HepG2 (cell line): Measurements from ENCODE around the gene AMBRA1. TPM values are rescaled to one million over a fixed set of nuclear protein-coding genes. Genes with fewer than 3 reads are reported as not detected.

ENCODE experiments used
- ASH2L ChIP-seq: fragments of 300-600, 200-600 bp; sonication (generic); IDR thresholded peaks from 2 replicates; pipeline ENCODE4 v1.7.0; 2017; ENCODE audit warnings: low read depth, mild to moderate bottlenecking, moderate library complexity, mixed read lengths, low read length; ENCODE audit not compliant: insufficient read length
- ATF7 ChIP-seq, 2 experiments: fragments of 450-650 bp in 1 of 2; sonication (generic) in 1 of 2; formaldehyde crosslinking in 1 of 2; IDR thresholded peaks; 2 replicates each; pipeline versions ENCODE4 v1.4.0 to v1.6.1; 2016 to 2020; ENCODE audit warnings: antibody characterized with exemption in 1 of 2, mild to moderate bottlenecking in 1 of 2, missing genetic modification reagents in 1 of 2
- BORCS8-MEF2B ChIP-seq: sonication (generic); formaldehyde crosslinking; IDR thresholded peaks from 2 replicates; pipeline ENCODE4 v1.8.0; 2022; ENCODE audit warnings: mild to moderate bottlenecking, missing genetic modification reagents
- HHEX ChIP-seq: IDR thresholded peaks from 2 replicates; pipeline ENCODE4 v1.6.1; 2016; ENCODE audit warnings: control low read depth
- HNRNPL ChIP-seq: fragments of 200-400 bp; formaldehyde crosslinking; IDR thresholded peaks from 2 replicates; pipeline ENCODE4 v1.6.1; 2017; ENCODE audit warnings: mild to moderate bottlenecking, low read depth, low read length
- KDM2A ChIP-seq: sonication (generic); formaldehyde crosslinking; IDR thresholded peaks from 2 replicates; pipeline ENCODE4 v1.4.0; 2020; ENCODE audit warnings: low read depth, missing genetic modification reagents, borderline replicate concordance
- KDM5B ChIP-seq: sonication (generic); formaldehyde crosslinking; IDR thresholded peaks from 2 replicates; pipeline ENCODE4 v1.4.0; 2020; ENCODE audit warnings: missing genetic modification reagents, mild to moderate bottlenecking, borderline replicate concordance
- KLF12 ChIP-seq: sonication (generic); formaldehyde crosslinking; IDR thresholded peaks from 2 replicates; pipeline ENCODE4 v1.4.0; 2020; ENCODE audit warnings: missing genetic modification reagents, borderline replicate concordance
- MATR3 ChIP-seq: sonication (generic); formaldehyde crosslinking; IDR thresholded peaks from 2 replicates; pipeline ENCODE4 v1.4.0; 2020; ENCODE audit warnings: missing genetic modification reagents
- MAX ChIP-seq: IDR thresholded peaks from 2 replicates; pipeline ENCODE4 v1.6.1; 2012; ENCODE audit warnings: inconsistent platforms
- NFKB2 ChIP-seq: sonication (generic); formaldehyde crosslinking; IDR thresholded peaks from 2 replicates; pipeline ENCODE4 v1.4.0; 2020; ENCODE audit warnings: missing genetic modification reagents, borderline replicate concordance
- ZFP90 ChIP-seq: sonication (generic); formaldehyde crosslinking; IDR thresholded peaks from 2 replicates; pipeline ENCODE4 v1.8.0; 2022; ENCODE audit warnings: missing genetic modification reagents, mild to moderate bottlenecking, inconsistent platforms, borderline replicate concordance
- ZFX ChIP-seq: sonication (generic); formaldehyde crosslinking; IDR thresholded peaks from 2 replicates; pipeline ENCODE4 v1.4.0; 2020; ENCODE audit warnings: mild to moderate bottlenecking, low read depth, missing genetic modification reagents, moderate library complexity
- ZIK1 ChIP-seq: sonication (generic); formaldehyde crosslinking; IDR thresholded peaks from 2 replicates; pipeline ENCODE4 v1.5.0; 2020; ENCODE audit warnings: mild to moderate bottlenecking, low read depth, missing genetic modification reagents, borderline replicate concordance
- ZNF180 ChIP-seq: sonication (generic); formaldehyde crosslinking; IDR thresholded peaks from 2 replicates; pipeline ENCODE4 v1.4.0; 2020; ENCODE audit warnings: low read depth, missing genetic modification reagents, borderline replicate concordance
- ZNF530 ChIP-seq: sonication (generic); formaldehyde crosslinking; IDR thresholded peaks from 2 replicates; pipeline ENCODE4 v1.5.0; 2020; ENCODE audit warnings: low read depth, mild to moderate bottlenecking, missing genetic modification reagents
- ZNF543 ChIP-seq: sonication (generic); formaldehyde crosslinking; IDR thresholded peaks from 2 replicates; pipeline ENCODE4 v1.4.0; 2020; ENCODE audit warnings: mild to moderate bottlenecking, missing genetic modification reagents
- ZNF660 ChIP-seq: sonication (generic); formaldehyde crosslinking; IDR thresholded peaks from 2 replicates; pipeline ENCODE4 v1.5.1; 2020; ENCODE audit warnings: mild to moderate bottlenecking, low read depth, missing genetic modification reagents, borderline replicate concordance
- polyA plus RNA-seq, 8 experiments: library from polyadenylated mRNA; depleted of rRNA in 3 of 8; stranded (reverse) in 7 of 8; unstranded in 1 of 8; fragments of >200 nt; fragmentation: Illumina TruSeq in 4 of 8; extraction: Trizol in 4 of 8; gene quantifications; 2 replicates each; pipeline versions ENCODE4 v1.2.1 to v1.2.3, GENCODE V29; 2011 to 2016; ENCODE audit warnings: low read depth in 4 of 8, missing spikeins in 1 of 8, mixed read lengths in 1 of 8; ENCODE audit not compliant: insufficient read depth in 1 of 8
- total RNA-seq, 5 experiments: library from RNA; depleted of rRNA; stranded (reverse); fragments of >200 nt; fragmentation: Illumina TruSeq; extraction: Trizol; gene quantifications; 2 replicates each; pipeline ENCODE4 v1.2.3, GENCODE V29; 2016; ENCODE audit warnings: low read depth in 1 of 5
- TF ChIP-seq, protein P1 (sequence below): sonication (generic); formaldehyde crosslinking; conservative IDR thresholded peaks from 2 replicates; pipeline ENCODE4 v1.4.0; 2020; ENCODE audit warnings: mild to moderate bottlenecking, missing genetic modification reagents, moderate library complexity
- TF ChIP-seq, protein P2 (sequence below): sonication (generic); formaldehyde crosslinking; IDR thresholded peaks from 2 replicates; pipeline ENCODE4 v1.4.0; 2020; ENCODE audit warnings: missing genetic modification reagents, borderline replicate concordance

The AMBRA1 gene
- total and polyA plus RNA-seq, 2 of the 13 experiments (the other 11 are each of a cell fraction or from before 2014, with no cell fraction given), result 15.7 to 26.0 TPM

- TF ChIP-seq KDM2A (0 out of 2 replicates have a peak, but pooled peaks have one; percentile 47), ZNF530 (CRISPR knock-in tag) (no peak), KDM5B (peak; percentile 48; the same call in 1 of the 2 replicates), HHEX (no peak), NFKB2 (CRISPR knock-in tag) (peak; percentile 67; the same call in 1 of the 2 replicates), ATF7 (IDR thresholded peaks at IDR 0.05) (no peak), ATF7 (CRISPR knock-in tag; IDR thresholded peaks at IDR 0.05) (no peak), MAX (peak; percentile 51), MATR3 (CRISPR knock-in tag) (no peak), HNRNPL (0 out of 2 replicates have a peak, but pooled peaks have one; percentile 24), ZFX (peak; percentile 73; the same call in 1 of the 2 replicates), ZNF660 (CRISPR knock-in tag) (no peak), ZNF180 (no peak), ZNF543 (CRISPR knock-in tag) (no peak), ZIK1 (CRISPR knock-in tag) (0 out of 2 replicates have a peak, but pooled peaks have one; percentile 22), ASH2L (no peak), ZFP90 (CRISPR knock-in tag) (0 out of 2 replicates have a peak, but pooled peaks have one; percentile 25), BORCS8-MEF2B (CRISPR knock-in tag) (no peak), KLF12 (no peak)
- TF ChIP-seq, protein P1, sequence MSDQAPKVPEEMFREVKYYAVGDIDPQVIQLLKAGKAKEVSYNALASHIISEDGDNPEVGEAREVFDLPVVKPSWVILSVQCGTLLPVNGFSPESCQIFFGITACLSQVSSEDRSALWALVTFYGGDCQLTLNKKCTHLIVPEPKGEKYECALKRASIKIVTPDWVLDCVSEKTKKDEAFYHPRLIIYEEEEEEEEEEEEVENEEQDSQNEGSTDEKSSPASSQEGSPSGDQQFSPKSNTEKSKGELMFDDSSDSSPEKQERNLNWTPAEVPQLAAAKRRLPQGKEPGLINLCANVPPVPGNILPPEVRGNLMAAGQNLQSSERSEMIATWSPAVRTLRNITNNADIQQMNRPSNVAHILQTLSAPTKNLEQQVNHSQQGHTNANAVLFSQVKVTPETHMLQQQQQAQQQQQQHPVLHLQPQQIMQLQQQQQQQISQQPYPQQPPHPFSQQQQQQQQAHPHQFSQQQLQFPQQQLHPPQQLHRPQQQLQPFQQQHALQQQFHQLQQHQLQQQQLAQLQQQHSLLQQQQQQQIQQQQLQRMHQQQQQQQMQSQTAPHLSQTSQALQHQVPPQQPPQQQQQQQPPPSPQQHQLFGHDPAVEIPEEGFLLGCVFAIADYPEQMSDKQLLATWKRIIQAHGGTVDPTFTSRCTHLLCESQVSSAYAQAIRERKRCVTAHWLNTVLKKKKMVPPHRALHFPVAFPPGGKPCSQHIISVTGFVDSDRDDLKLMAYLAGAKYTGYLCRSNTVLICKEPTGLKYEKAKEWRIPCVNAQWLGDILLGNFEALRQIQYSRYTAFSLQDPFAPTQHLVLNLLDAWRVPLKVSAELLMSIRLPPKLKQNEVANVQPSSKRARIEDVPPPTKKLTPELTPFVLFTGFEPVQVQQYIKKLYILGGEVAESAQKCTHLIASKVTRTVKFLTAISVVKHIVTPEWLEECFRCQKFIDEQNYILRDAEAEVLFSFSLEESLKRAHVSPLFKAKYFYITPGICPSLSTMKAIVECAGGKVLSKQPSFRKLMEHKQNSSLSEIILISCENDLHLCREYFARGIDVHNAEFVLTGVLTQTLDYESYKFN (CRISPR knock-in tag), result peak; percentile 17; the same call in 1 of the 2 replicates
- TF ChIP-seq, protein P2, sequence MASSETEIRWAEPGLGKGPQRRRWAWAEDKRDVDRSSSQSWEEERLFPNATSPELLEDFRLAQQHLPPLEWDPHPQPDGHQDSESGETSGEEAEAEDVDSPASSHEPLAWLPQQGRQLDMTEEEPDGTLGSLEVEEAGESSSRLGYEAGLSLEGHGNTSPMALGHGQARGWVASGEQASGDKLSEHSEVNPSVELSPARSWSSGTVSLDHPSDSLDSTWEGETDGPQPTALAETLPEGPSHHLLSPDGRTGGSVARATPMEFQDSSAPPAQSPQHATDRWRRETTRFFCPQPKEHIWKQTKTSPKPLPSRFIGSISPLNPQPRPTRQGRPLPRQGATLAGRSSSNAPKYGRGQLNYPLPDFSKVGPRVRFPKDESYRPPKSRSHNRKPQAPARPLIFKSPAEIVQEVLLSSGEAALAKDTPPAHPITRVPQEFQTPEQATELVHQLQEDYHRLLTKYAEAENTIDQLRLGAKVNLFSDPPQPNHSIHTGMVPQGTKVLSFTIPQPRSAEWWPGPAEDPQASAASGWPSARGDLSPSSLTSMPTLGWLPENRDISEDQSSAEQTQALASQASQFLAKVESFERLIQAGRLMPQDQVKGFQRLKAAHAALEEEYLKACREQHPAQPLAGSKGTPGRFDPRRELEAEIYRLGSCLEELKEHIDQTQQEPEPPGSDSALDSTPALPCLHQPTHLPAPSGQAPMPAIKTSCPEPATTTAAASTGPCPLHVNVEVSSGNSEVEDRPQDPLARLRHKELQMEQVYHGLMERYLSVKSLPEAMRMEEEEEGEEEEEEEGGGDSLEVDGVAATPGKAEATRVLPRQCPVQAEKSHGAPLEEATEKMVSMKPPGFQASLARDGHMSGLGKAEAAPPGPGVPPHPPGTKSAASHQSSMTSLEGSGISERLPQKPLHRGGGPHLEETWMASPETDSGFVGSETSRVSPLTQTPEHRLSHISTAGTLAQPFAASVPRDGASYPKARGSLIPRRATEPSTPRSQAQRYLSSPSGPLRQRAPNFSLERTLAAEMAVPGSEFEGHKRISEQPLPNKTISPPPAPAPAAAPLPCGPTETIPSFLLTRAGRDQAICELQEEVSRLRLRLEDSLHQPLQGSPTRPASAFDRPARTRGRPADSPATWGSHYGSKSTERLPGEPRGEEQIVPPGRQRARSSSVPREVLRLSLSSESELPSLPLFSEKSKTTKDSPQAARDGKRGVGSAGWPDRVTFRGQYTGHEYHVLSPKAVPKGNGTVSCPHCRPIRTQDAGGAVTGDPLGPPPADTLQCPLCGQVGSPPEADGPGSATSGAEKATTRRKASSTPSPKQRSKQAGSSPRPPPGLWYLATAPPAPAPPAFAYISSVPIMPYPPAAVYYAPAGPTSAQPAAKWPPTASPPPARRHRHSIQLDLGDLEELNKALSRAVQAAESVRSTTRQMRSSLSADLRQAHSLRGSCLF (CRISPR knock-in tag), result no peak
Observed at GRCh38 chr11:46381819-46382645, 211.8 kb downstream of the AMBRA1 start (continued).
